Measurements from ENCODE around the gene TEN1. TPM values are rescaled to one million over a fixed set of nuclear protein-coding genes. Genes with fewer than 3 reads are reported as not detected.

TEN1 gene
- total and polyA plus RNA-seq, 2 of the 4 experiments (the other 2 are of a cell fraction), result 14.7 to 17.9 TPM

DNA sequence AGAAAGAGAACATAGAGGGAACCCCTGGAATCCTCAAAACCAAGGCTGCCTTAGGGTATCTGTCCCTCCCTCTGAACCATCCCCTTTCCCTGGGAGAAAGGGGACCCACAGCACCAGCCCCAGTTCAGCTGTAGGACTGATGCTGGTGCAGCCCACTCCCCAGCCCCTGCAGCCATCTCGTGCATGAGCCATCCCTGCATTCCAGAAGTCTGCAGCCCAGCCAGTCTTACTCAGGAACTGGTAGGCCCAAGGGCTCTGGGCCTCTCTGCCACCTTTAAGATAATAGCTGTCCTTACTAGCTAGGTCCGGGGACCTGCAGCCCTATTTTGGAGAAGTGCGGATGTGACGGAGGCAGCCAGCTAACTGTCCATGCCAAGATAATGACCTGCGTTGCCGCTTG lies 54.1 kb downstream of the TEN1 start:
- peaks cover 3% of the 10 kb centered on the region; the same call in 1 of the 2 replicates for H3K36me3 ChIP-seq (ENCODE audit: control insufficient read depth, insufficient read depth, low read length)
- ATAC-seq (ENCODE audit: low read depth), result no peak
- H3K4me1 ChIP-seq (ENCODE audit: control insufficient read depth, insufficient read depth, low read length), result peaks cover 2% of the 10 kb centered on the region; the same call in 1 of the 2 replicates
- H2AFZ ChIP-seq (replicated peaks; ENCODE audit: low read length, poor library complexity), result no peak overlapping the region
- H3K9me3 ChIP-seq (ENCODE audit: control insufficient read depth, insufficient read depth, low read length), result no peaks in the 10 kb centered on the region
- CTCF ChIA-PET, result no interaction called here
- H3K9me1 ChIP-seq (ENCODE audit: insufficient read depth, low read length), result no peaks in the 10 kb centered on the region; the same call in 1 of the 2 replicates
- H3K9ac ChIP-seq (ENCODE audit: low read depth, low read length), result no peak overlapping the region
- no peak overlapping the region for H4K5ac ChIP-seq (ENCODE audit: low read depth, low read length)
- no peak for DNase-seq
- WGBS, 2 experiments (ENCODE audit: extremely low coverage in 2 of 2, insufficient read length in 1 of 2), result 93% methylated on average over 3 of the region's 6 CpGs; no CpG with 5 or more reads in 1 of the 2 experiments
- no peak overlapping the region for H3K4me2 ChIP-seq (ENCODE audit: low read depth, low read length)
- no peak overlapping the region for H3K56ac ChIP-seq (ENCODE audit: extremely low read depth, insufficient read depth, low read length)
- TF ChIP-seq POLR2A (IDR thresholded peaks at IDR 0.05; ENCODE audit: low read depth, low read length), result no peak
- TF ChIP-seq MXI1 (IDR thresholded peaks at IDR 0.05; ENCODE audit: borderline replicate concordance, low read depth, low read length), result no peak
- no peak for TF ChIP-seq RFX5 (IDR thresholded peaks at IDR 0.05; ENCODE audit: low read depth, low read length)
- TF ChIP-seq MAZ (IDR thresholded peaks at IDR 0.05; ENCODE audit: borderline replicate concordance, low read depth, low read length), result no peak
- TF ChIP-seq, protein P1, sequence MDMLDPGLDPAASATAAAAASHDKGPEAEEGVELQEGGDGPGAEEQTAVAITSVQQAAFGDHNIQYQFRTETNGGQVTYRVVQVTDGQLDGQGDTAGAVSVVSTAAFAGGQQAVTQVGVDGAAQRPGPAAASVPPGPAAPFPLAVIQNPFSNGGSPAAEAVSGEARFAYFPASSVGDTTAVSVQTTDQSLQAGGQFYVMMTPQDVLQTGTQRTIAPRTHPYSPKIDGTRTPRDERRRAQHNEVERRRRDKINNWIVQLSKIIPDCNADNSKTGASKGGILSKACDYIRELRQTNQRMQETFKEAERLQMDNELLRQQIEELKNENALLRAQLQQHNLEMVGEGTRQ (IDR thresholded peaks at IDR 0.05; ENCODE audit: low read depth, low read length), result no peak
- BruUV-seq (replicated peaks), result no TSS peak
- H2AK9ac ChIP-seq (replicated peaks; ENCODE audit: low read depth, low read length, poor library complexity), result no peak overlapping the region
- in situ Hi-C loops (cut with MboI; ENCODE audit: low sequenced_read_pairs) (no loop called here), dilution Hi-C loops (cut with HindIII; ENCODE audit: low sequenced_read_pairs, unreplicated experiment) (no loop called here), intact Hi-C loops (cut with micrococcal nuclease) (no loop called here)
- H3K4ac ChIP-seq (ENCODE audit: low read depth, low read length), result no peak overlapping the region
- no peak overlapping the region for H3K4me3 ChIP-seq (ENCODE audit: insufficient read depth, low read depth, low read length)
- H2BK120ac ChIP-seq (ENCODE audit: low read depth, low read length), result no peak overlapping the region
- no peak overlapping the region for H2BK20ac ChIP-seq (ENCODE audit: low read depth, low read length)
- no peaks in the 10 kb centered on the region for H3K27me3 ChIP-seq (ENCODE audit: control insufficient read depth, insufficient read depth, low read length)
- H4K8ac ChIP-seq (ENCODE audit: low read depth in 2 of 2, low read length in 2 of 2), result no peak overlapping the region
- no peak overlapping the region for H2BK5ac ChIP-seq (ENCODE audit: low read depth, low read length, poor library complexity, severe bottlenecking)
- H4K20me1 ChIP-seq (ENCODE audit: insufficient read depth, low read length), result no peaks in the 10 kb centered on the region
- no peak overlapping the region for H3K14ac ChIP-seq (replicated peaks; ENCODE audit: low read depth, low read length)
- H3K79me1 ChIP-seq (ENCODE audit: low read depth in 1 of 2, low read length in 2 of 2), result no peaks in the 10 kb centered on the region
- H3K23ac ChIP-seq (ENCODE audit: low read depth, low read length), result no peak overlapping the region
- H4K91ac ChIP-seq (ENCODE audit: insufficient read depth, low read depth, low read length), result no peak overlapping the region
- no peak overlapping the region for H2BK15ac ChIP-seq (ENCODE audit: low read depth, low read length)
- H2AK5ac ChIP-seq (ENCODE audit: low read depth, low read length), result no peak overlapping the region
- POLR2A ChIA-PET (ENCODE audit: unreplicated experiment), result no interaction called here
- H3K18ac ChIP-seq (ENCODE audit: low read depth, low read length), result no peak overlapping the region
- H3K27ac ChIP-seq (ENCODE audit: insufficient read depth, low read length), result no peak overlapping the region
